ENCODE data around the gene EXTL2. TPM values are rescaled to one million over a fixed set of nuclear protein-coding genes. Genes with fewer than 3 reads are reported as not detected.

The EXTL2 gene
- total RNA-seq, 1 experiment from 2014 or later: 15.2 TPM

GRCh38 chr1:100874433-100874832 lies 20.2 kb downstream of the EXTL2 start:
- no TSS peak for BruUV-seq (replicated peaks)
- Mint-ChIP-seq H3K4me1 (ENCODE audit: insufficient read depth, unreplicated experiment) (no peaks in the 10 kb centered on the region), H3K27ac (ENCODE audit: low read depth, unreplicated experiment) (no peak overlapping the region), H3K9me3 (ENCODE audit: unreplicated experiment) (no peaks in the 10 kb centered on the region), H3K4me3 (ENCODE audit: unreplicated experiment) (no peak overlapping the region), H3K27me3 (ENCODE audit: insufficient read depth, unreplicated experiment) (no peaks in the 10 kb centered on the region), H3K36me3 (ENCODE audit: insufficient read depth, unreplicated experiment) (peaks cover 8% of the 10 kb centered on the region)
- POLR2A ChIA-PET: interaction anchor here (1.7 kb wide), 1 partner anchor 21 kb away, joined by 9 read pairs; the partner anchor contains the start of genes EXTL2 and SLC30A7
- intact Hi-C loops (cut with micrococcal nuclease): no loop called here
- no peak for DNase-seq (ENCODE audit: unreplicated experiment)
- CTCF ChIA-PET: interaction anchor here (0.6 to 1.2 kb wide), 2 partner anchors 365 to 413 kb away, joined by 3 read pairs; no protein-coding TSS in a partner anchor
- TF ChIP-seq CTCF (IDR thresholded peaks at IDR 0.05; ENCODE audit: unreplicated experiment): no peak

GRCh38 chr1:100869996-100870395 lies 24.6 kb downstream of the EXTL2 start:
- ChIA-PET POLR2A (interaction anchor here (0.6 to 1.1 kb wide), 3 partner anchors 411 to 600 kb away, joined by 3 to 5 read pairs (median 4); no protein-coding TSS in a partner anchor), CTCF (interaction anchor here (0.6 to 10.5 kb wide), 7 partner anchors 10 to 422 kb away, joined by 3 to 310 read pairs (median 7); no protein-coding TSS in a partner anchor)
- TF ChIP-seq CTCF (IDR thresholded peaks at IDR 0.05; ENCODE audit: unreplicated experiment): no peak
- no peaks in the 10 kb centered on the region for H3K9me3 Mint-ChIP-seq (ENCODE audit: unreplicated experiment)
- no peak overlapping the region for H3K27ac Mint-ChIP-seq (ENCODE audit: low read depth, unreplicated experiment)
- intact Hi-C loops (cut with micrococcal nuclease): loop anchor here (10.0 kb wide), 1 partner anchor 595 kb away; no protein-coding TSS in a partner anchor
- H3K27me3 Mint-ChIP-seq (ENCODE audit: insufficient read depth, unreplicated experiment): no peaks in the 10 kb centered on the region
- no peaks in the 10 kb centered on the region for H3K4me1 Mint-ChIP-seq (ENCODE audit: insufficient read depth, unreplicated experiment)
- no peak overlapping the region for H3K4me3 Mint-ChIP-seq (ENCODE audit: unreplicated experiment)
- DNase-seq (ENCODE audit: unreplicated experiment): no peak
- H3K36me3 Mint-ChIP-seq (ENCODE audit: insufficient read depth, unreplicated experiment): peaks cover 8% of the 10 kb centered on the region
- BruUV-seq (replicated peaks): no TSS peak

- intact Hi-C loops (cut with micrococcal nuclease): loop anchor here (10.0 kb wide), 1 partner anchor 594 kb away; no protein-coding TSS in a partner anchor
- no TSS peak for BruUV-seq (replicated peaks)
- Mint-ChIP-seq H3K4me1 (ENCODE audit: insufficient read depth, unreplicated experiment) (no peaks in the 10 kb centered on the region), H3K27ac (ENCODE audit: low read depth, unreplicated experiment) (no peak overlapping the region), H3K9me3 (ENCODE audit: unreplicated experiment) (no peaks in the 10 kb centered on the region), H3K36me3 (ENCODE audit: insufficient read depth, unreplicated experiment) (peaks cover 8% of the 10 kb centered on the region), H3K4me3 (ENCODE audit: unreplicated experiment) (no peak overlapping the region), H3K27me3 (ENCODE audit: insufficient read depth, unreplicated experiment) (no peaks in the 10 kb centered on the region)
- peak; percentile 60 for TF ChIP-seq CTCF (IDR thresholded peaks at IDR 0.05; ENCODE audit: unreplicated experiment)
- ChIA-PET POLR2A (interaction anchor here (0.8 to 1.5 kb wide), 5 partner anchors 10 to 1103 kb away, joined by 3 to 7 read pairs (median 4); partner anchors contain the start of gene EXTL2), CTCF (interaction anchor here (0.6 to 10.5 kb wide), 51 partner anchors 9 to 1064 kb away, joined by 3 to 310 read pairs (median 4); partner anchors contain the start of genes SASS6 and TRMT13)
- peak; percentile 49 for DNase-seq (ENCODE audit: unreplicated experiment)
Observed at GRCh38 chr1:100868364-100868995, 26.2 kb downstream of the EXTL2 start.

GRCh38 chr1:100866901-100867206 lies 27.8 kb downstream of the EXTL2 start:
- no peaks in the 10 kb centered on the region for H3K27me3 Mint-ChIP-seq (ENCODE audit: insufficient read depth, unreplicated experiment)
- intact Hi-C loops (cut with micrococcal nuclease): loop anchor here (1.0 to 10.0 kb wide), 4 partner anchors 261 to 1059 kb away; no protein-coding TSS in a partner anchor
- CTCF ChIA-PET: interaction anchor here (0.6 to 10.5 kb wide), 18 partner anchors 8 to 1057 kb away, joined by 3 to 310 read pairs (median 4); no protein-coding TSS in a partner anchor

More at GRCh38 chr1:100866901-100867206, 27.8 kb downstream of the EXTL2 start:
- H3K27ac Mint-ChIP-seq (ENCODE audit: low read depth, unreplicated experiment): no peak overlapping the region
- no peak overlapping the region for H3K4me3 Mint-ChIP-seq (ENCODE audit: unreplicated experiment)
- no peaks in the 10 kb centered on the region for H3K9me3 Mint-ChIP-seq (ENCODE audit: unreplicated experiment)
- no TSS peak for BruUV-seq (replicated peaks)
- TF ChIP-seq CTCF (IDR thresholded peaks at IDR 0.05; ENCODE audit: unreplicated experiment): no peak
- H3K4me1 Mint-ChIP-seq (ENCODE audit: insufficient read depth, unreplicated experiment): no peaks in the 10 kb centered on the region
- no peaks in the 10 kb centered on the region for H3K36me3 Mint-ChIP-seq (ENCODE audit: insufficient read depth, unreplicated experiment)
- DNase-seq (ENCODE audit: unreplicated experiment): no peak
- POLR2A ChIA-PET: no interaction called here
